H9 (cell line): Measurements from ENCODE around the gene ZBTB47. TPM values are rescaled to one million over a fixed set of nuclear protein-coding genes. Genes with fewer than 3 reads are reported as not detected.

Experiments
- DNase-seq: peaks from one replicate; pipeline ENCODE4 v3.0.0-alpha.2; 2017
- H2AFZ ChIP-seq: one replicate; pipeline ENCODE4 v1.6.1; 2013; ENCODE audit warnings: mild to moderate bottlenecking, low read length, control low read depth, moderate library complexity
- H2AK5ac ChIP-seq: 2 replicates; pipeline ENCODE4 v1.6.1; 2013; ENCODE audit warnings: low read length, control low read depth, mixed read lengths; ENCODE audit not compliant: insufficient read length
- H2BK120ac ChIP-seq: one replicate; pipeline ENCODE4 v1.6.1; 2013; ENCODE audit warnings: low read depth, mild to moderate bottlenecking, low read length, control low read depth, inconsistent platforms; ENCODE audit not compliant: poor library complexity, severe bottlenecking
- H2BK12ac ChIP-seq: 2 replicates; pipeline ENCODE4 v1.6.1; 2013; ENCODE audit warnings: low read length, control low read depth, mixed read lengths, low read depth; ENCODE audit not compliant: insufficient read length
- H2BK15ac ChIP-seq: 2 replicates; pipeline ENCODE4 v1.6.1; 2013; ENCODE audit warnings: low read depth, low read length, control low read depth
- H2BK20ac ChIP-seq: one replicate; pipeline ENCODE4 v1.6.1; 2013; ENCODE audit warnings: low read depth, mild to moderate bottlenecking, low read length, control low read depth, inconsistent platforms; ENCODE audit not compliant: poor library complexity, severe bottlenecking
- H2BK5ac ChIP-seq: 2 replicates; pipeline ENCODE4 v1.6.1; 2013; ENCODE audit warnings: low read length, control low read depth, mixed read lengths; ENCODE audit not compliant: insufficient read length
- H3K14ac ChIP-seq: 2 replicates; pipeline ENCODE4 v1.6.1; 2013; ENCODE audit warnings: low read length, control low read depth; ENCODE audit not compliant: insufficient read depth
- H3K18ac ChIP-seq: 2 replicates; pipeline ENCODE4 v1.6.1; 2013; ENCODE audit warnings: low read depth, mild to moderate bottlenecking, mixed read lengths, low read length, control low read depth; ENCODE audit not compliant: insufficient read length
- H3K23ac ChIP-seq: 2 replicates; pipeline ENCODE4 v1.6.1; 2013; ENCODE audit warnings: low read length, control low read depth, mixed read lengths, low read depth; ENCODE audit not compliant: insufficient read length
- H3K23me2 ChIP-seq: 2 replicates; pipeline ENCODE4 v1.6.1; 2013; ENCODE audit warnings: low read depth, mild to moderate bottlenecking, mixed read lengths, low read length, control low read depth; ENCODE audit not compliant: insufficient read length, poor library complexity, severe bottlenecking
- H3K27ac ChIP-seq: 2 replicates; pipeline ENCODE4 v1.5.1; 2013; ENCODE audit warnings: low read length, control low read depth, mixed read lengths, low read depth; ENCODE audit not compliant: insufficient read length
- H3K27me3 ChIP-seq: 2 replicates; pipeline ENCODE4 v1.6.1; 2013; ENCODE audit warnings: low read length, control low read depth, inconsistent platforms; ENCODE audit not compliant: insufficient read depth
- H3K4ac ChIP-seq: 2 replicates; pipeline ENCODE4 v1.6.1; 2013; ENCODE audit warnings: low read depth, mild to moderate bottlenecking, control low read depth, inconsistent platforms, low read length, moderate library complexity
- H3K4me1 ChIP-seq: 2 replicates; pipeline ENCODE4 v1.6.1; 2013; ENCODE audit warnings: low read length, control low read depth, inconsistent platforms; ENCODE audit not compliant: insufficient read depth
- H3K4me2 ChIP-seq: 2 replicates; pipeline ENCODE4 v1.6.1; 2013; ENCODE audit warnings: low read length, control low read depth, mixed read lengths; ENCODE audit not compliant: insufficient read length, insufficient read depth
- H3K56ac ChIP-seq: 2 replicates; pipeline ENCODE4 v1.6.1; 2013; ENCODE audit warnings: low read depth, mild to moderate bottlenecking, mixed read lengths, low read length, control low read depth; ENCODE audit not compliant: insufficient read length
- H3K79me1 ChIP-seq: 2 replicates; pipeline ENCODE4 v1.6.1; 2013; ENCODE audit warnings: low read depth, mild to moderate bottlenecking, moderate library complexity, low read length, control low read depth, inconsistent platforms; ENCODE audit not compliant: insufficient read depth, poor library complexity, severe bottlenecking
- H3K79me2 ChIP-seq: 2 replicates; pipeline ENCODE4 v1.6.1; 2013; ENCODE audit warnings: low read length, control low read depth, inconsistent platforms; ENCODE audit not compliant: insufficient read depth
- H3K9ac ChIP-seq: 2 replicates; pipeline ENCODE4 v1.6.1; 2013; ENCODE audit warnings: low read length, control low read depth, mixed read lengths; ENCODE audit not compliant: insufficient read length; ENCODE audit errors: extremely low read depth
- H3K9me3 ChIP-seq: one replicate; pipeline ENCODE4 v1.6.1; 2013; ENCODE audit warnings: low read depth, low read length, inconsistent platforms; ENCODE audit not compliant: control insufficient read depth
- H3T11ph ChIP-seq: one replicate; pipeline ENCODE4 v1.6.1; 2013; ENCODE audit warnings: mild to moderate bottlenecking, low read length, control low read depth, inconsistent platforms
- H4K20me1 ChIP-seq: one replicate; pipeline ENCODE4 v1.6.1; 2013; ENCODE audit not compliant: control insufficient read depth, insufficient read length, insufficient read depth
- H4K5ac ChIP-seq: 2 replicates; pipeline ENCODE4 v1.6.1; 2013; ENCODE audit warnings: low read depth, mild to moderate bottlenecking, mixed read lengths, low read length, control low read depth; ENCODE audit not compliant: insufficient read length
- H4K8ac ChIP-seq: replicated peaks from 2 replicates; pipeline ENCODE4 v1.6.1; 2013; ENCODE audit warnings: low read length, control low read depth, mixed read lengths, low read depth; ENCODE audit not compliant: insufficient read length
- H4K91ac ChIP-seq: 2 replicates; pipeline ENCODE4 v1.6.1; 2013; ENCODE audit warnings: low read depth, mild to moderate bottlenecking, moderate library complexity, mixed read lengths, low read length, control low read depth; ENCODE audit not compliant: insufficient read length
- H3K27ac Mint-ChIP-seq, 3 experiments: 2 replicates in 2 of 3; 3 replicates in 1 of 3; pipeline ENCODE4 v1.8.0; 2020 to 2021; ENCODE audit warnings: mixed read lengths in 3 of 3, mild to moderate bottlenecking in 1 of 3, moderate library complexity in 1 of 3
- H3K27me3 Mint-ChIP-seq: 2 replicates; pipeline ENCODE4 v1.8.0; 2021; ENCODE audit warnings: low read depth, mild to moderate bottlenecking, moderate library complexity, mixed read lengths
- H3K36me3 Mint-ChIP-seq, 3 experiments: 2 replicates in 2 of 3; 3 replicates in 1 of 3; pipeline ENCODE4 v1.8.0; 2020 to 2021; ENCODE audit warnings: low read depth in 3 of 3, mixed read lengths in 3 of 3; ENCODE audit not compliant: insufficient read depth in 1 of 3
- H3K4me1 Mint-ChIP-seq, 2 experiments: 2 replicates each; pipeline ENCODE4 v1.8.0; 2020; ENCODE audit warnings: mixed read lengths in 2 of 2
- H3K4me3 Mint-ChIP-seq, 2 experiments: 2 replicates in 1 of 2; 3 replicates in 1 of 2; pipeline ENCODE4 v1.8.0; 2020 to 2021; ENCODE audit warnings: mild to moderate bottlenecking in 2 of 2, mixed read lengths in 2 of 2, moderate library complexity in 1 of 2
- H3K9me3 Mint-ChIP-seq, 2 experiments: 2 replicates in 1 of 2; 3 replicates in 1 of 2; pipeline ENCODE4 v1.8.0; 2020; ENCODE audit warnings: mild to moderate bottlenecking in 2 of 2, mixed read lengths in 2 of 2, moderate library complexity in 1 of 2
- CTCF ChIP-seq: fragments of 200-600 bp; sonication (generic); conservative IDR thresholded peaks from 3 replicates; pipeline ENCODE4 v1.8.0; 2021; ENCODE audit warnings: antibody characterized with exemption, mild to moderate bottlenecking
- WGBS: extraction: QIAGEN DNeasy Blood & Tissue Kit; methylation state at CpG from one replicate; pipeline ENCODE4 v1.1.7; 2013; ENCODE audit warnings: missing lambda C conversion rate, low lambda C conversion rate, mixed read lengths; ENCODE audit not compliant: insufficient read length; ENCODE audit errors: extremely low coverage; 5-methylcytosine and 5-hydroxymethylcytosine counted together
- total RNA-seq: library from RNA; stranded (reverse); gene quantifications from 2 replicates; pipeline ENCODE4 v1.2.1, GENCODE V29; 2021

ZBTB47 gene
- total RNA-seq, 1 experiment from 2014 or later = 3.6 TPM

GRCh38 chr3:42668413-42668760 is 14.9 kb downstream of the ZBTB47 start:
- no peak overlapping the region for H3K56ac ChIP-seq
- no peak overlapping the region for H2AK5ac ChIP-seq
- no peak overlapping the region for H3K27ac Mint-ChIP-seq
- no peak overlapping the region for H3T11ph ChIP-seq
- no peaks in the 10 kb centered on the region for H3K27me3 ChIP-seq
- no peak for DNase-seq
- no peak overlapping the region for H3K14ac ChIP-seq
- no peak overlapping the region for H3K9ac ChIP-seq
- peaks cover 2 to 4% of the 10 kb centered on the region in 2 experiments; a peak in 2 of 5 replicates for H3K9me3 Mint-ChIP-seq
- H3K36me3 Mint-ChIP-seq = no peaks in the 10 kb centered on the region; a peak in 3 of 7 replicates
- no peak overlapping the region for H3K23ac ChIP-seq
- no peak overlapping the region for H3K4me3 Mint-ChIP-seq
- H3K79me2 ChIP-seq = no peaks in the 10 kb centered on the region
- no peaks in the 10 kb centered on the region for H3K4me1 ChIP-seq
- H2BK5ac ChIP-seq = no peak overlapping the region
- peaks cover 13% of the 10 kb centered on the region for H3K27me3 Mint-ChIP-seq
- no peak overlapping the region for H3K18ac ChIP-seq
- H2BK15ac ChIP-seq = no peak overlapping the region
- H4K91ac ChIP-seq = no peak overlapping the region
- H3K23me2 ChIP-seq = no peaks in the 10 kb centered on the region
- H2BK12ac ChIP-seq = no peak overlapping the region
- H3K4me2 ChIP-seq = no peak overlapping the region
- no peak overlapping the region for H4K5ac ChIP-seq
- no peak for TF ChIP-seq CTCF
- H3K4me1 Mint-ChIP-seq = peaks cover 8 to 9% of the 10 kb centered on the region in 2 experiments
- WGBS = no CpG with 5 or more reads among the region's 2 CpGs
- no peak overlapping the region for H2BK120ac ChIP-seq
- no peak overlapping the region for H3K27ac ChIP-seq
- H4K20me1 ChIP-seq = no peaks in the 10 kb centered on the region
- H4K8ac ChIP-seq = no peak overlapping the region
- H2BK20ac ChIP-seq = no peak overlapping the region
- H3K4ac ChIP-seq = no peak overlapping the region
- H3K9me3 ChIP-seq = no peaks in the 10 kb centered on the region
- H3K79me1 ChIP-seq = no peaks in the 10 kb centered on the region
- H2AFZ ChIP-seq = no peak overlapping the region
